Stimulated activated CD4-positive, alpha-beta T cell treated with anti-CD3 and anti-CD28 coated beads, Interleukin-1b, Interleukin-23, amount 100 ng/mL, for 1 hour (primary cell): ENCODE results near the gene PCMTD2.
"Not testable (repeated sequence)": the region's sequence is repeated elsewhere in the genome, so short reads cannot be mapped to it uniquely, and the experiment has no call there.

ENCODE experiments used
- DNase-seq, 2 donors: peaks; one replicate each; pipeline ENCODE4 v3.0.0-alpha.2; 2020; ENCODE audit warnings: low read depth in 2 of 2

PCMTD2 gene

DNA sequence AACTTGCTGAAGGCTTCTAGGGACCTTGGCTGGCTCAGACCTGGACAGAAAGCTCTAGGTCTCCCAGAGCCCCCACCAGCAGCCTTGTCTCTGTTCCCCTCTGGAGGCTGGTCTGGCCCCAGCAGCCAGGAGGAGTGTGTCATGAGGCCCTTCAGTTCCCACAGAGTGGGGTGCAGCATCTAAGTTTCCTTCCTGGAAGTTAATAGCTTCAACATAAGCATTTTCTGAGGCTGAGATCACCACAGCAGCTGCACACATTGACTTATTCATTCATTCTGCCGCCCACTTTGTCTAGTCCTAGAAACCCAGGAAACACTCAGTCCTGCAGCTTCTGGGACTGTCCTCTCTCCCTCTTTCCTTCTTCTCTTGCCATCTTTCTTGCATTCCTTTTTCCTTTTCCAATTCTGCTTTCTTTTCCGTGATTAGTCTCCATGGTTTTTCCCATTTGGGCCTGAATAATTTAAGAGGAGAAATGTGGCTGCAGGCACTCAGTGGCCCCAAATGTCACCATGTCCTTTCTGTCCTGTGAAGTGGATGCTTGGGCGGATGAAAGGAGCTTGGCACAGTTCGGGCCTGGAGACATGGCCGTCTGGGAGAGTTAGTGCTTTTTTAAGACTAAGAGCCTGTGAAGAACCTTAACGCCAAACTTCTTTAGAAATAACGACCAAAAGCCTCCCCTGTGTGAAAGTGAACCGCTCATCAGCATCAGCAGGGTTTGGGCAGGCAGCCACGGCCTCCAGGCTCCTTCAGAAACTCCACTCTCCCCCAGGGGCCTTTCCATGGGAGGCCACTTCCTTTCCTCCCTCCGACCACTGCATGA is 31.0 kb upstream of the PCMTD2 start:
- no peak for DNase-seq

DNA sequence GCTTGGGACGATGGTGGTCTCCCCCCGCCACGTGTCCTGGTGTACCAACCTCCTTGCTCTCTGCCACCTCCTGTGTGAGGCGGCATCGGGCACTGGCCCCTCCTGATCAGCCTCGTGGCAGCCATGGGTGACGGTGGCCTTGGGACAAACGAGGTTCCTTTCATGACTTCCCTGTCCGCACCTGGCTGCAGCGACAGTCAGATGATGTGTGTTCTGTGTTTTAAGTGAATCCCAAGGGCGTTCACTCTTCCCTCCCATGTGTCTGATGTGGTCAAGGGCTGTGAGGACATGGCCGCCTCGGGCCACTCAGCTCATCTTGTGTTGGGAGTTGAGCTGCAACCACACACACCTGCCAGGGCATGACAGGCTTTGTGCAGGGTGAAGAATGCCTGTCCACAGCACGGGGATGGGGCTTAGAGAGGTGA is 30.4 kb upstream of the PCMTD2 start:
- DNase-seq = no peak

DNA sequence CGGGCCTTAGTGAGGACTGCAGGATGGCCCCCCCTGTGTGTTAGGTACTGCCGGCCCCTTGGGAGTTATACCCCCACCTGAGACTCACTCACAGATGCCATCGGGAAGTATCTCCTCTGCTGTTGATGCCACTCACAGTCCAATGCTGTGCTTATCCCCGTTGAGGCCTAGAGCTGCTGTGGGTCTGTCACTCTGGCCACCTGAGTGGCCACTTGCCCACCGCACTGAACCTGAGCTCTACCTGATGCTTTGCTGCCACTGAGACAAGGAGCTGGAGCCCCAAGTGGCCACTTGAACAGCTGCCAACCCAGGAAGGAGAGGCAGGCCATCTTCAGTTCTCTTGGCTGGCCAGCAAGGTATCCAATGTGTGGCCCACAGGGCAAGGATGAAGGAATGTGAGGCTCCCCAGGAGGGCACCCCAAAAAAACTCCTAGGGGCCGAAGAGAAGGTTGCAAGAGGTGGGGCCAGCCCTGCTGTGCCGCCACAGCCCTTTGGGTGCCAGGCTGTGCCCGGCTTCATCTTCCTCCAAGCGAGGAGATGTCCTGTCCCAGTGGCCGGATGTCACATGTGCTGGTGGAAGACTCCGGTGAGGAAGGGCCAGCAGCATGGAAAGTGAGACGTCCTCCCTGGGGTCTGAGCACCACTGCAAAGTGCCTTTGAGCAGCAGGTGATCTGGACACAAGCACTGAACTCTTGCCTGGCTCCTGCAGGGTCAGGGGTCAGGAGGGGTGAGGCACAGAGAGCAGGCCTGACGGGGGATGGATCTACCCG is 29.5 kb upstream of the PCMTD2 start:
- no peak for DNase-seq

DNA sequence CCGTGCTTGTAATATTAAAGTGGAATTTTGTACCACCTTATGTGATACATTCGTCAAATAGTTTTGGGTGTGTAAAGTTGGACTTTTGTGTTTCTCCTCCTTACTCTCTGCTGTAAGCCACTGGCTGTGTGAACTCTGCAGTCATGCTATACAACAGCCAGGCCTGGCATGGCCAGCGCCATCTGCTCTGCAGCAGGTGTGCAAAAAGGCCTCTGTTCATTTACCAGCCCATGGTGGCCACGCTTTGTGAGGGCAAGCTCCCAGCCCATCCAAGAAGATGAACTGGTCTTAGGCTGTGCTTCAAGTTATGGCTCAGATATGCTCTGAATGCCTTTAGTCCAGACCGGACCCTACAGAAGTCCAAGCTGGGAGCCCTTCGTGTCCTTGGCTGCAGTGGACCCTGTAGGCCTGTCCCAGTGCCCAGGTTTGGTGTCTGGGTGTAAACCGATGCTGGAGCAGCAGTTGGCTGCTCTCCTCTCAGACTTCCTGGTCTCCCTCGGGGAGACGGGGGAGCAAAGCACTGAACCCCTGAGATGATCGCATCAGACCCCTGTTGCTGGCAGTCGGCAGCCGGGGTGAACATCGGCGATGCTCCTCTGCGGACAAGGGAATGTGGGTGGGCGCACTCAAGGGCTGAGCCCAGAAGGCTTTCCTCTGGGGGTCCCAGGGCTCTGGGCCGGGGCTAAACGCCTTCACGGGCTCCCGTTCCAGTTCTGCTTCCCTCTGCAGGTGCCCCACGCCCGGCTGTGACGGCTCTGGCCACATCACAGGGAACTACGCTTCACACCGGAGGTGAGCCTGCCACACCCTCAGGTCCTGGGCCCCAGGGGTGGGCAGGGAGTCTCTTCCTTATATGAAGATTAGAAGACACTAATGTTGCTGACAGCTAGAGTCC is 28.6 kb upstream of the PCMTD2 start:
- DNase-seq = no peak

DNA sequence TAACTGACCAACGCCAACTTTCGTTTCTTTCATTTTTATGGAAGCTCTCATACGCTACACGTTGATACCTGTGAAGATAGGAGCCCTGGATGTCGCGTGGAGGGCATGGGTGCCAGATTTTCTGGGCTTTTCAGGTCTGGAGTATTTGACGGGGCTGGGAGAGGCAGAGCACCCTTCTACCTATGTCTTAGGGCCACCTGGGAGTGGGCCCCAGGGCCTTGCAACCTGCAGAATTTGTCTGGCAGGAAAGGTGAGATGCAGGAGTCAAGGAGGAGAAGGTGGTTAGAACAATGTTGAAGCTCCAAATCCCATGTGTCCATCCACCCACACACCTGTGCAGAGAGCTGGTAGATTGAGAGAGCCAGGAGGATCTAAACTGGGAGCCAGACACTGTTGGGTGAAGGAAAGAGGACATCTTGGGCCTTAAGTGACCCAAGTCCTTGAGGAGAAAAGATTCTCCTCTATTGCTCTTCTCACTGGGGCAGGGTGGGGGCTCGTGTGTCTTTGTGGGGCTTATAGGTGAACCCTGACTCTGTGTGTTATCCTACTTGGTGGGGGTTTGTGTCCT is 27.4 kb upstream of the PCMTD2 start:
- no peak for DNase-seq

DNA sequence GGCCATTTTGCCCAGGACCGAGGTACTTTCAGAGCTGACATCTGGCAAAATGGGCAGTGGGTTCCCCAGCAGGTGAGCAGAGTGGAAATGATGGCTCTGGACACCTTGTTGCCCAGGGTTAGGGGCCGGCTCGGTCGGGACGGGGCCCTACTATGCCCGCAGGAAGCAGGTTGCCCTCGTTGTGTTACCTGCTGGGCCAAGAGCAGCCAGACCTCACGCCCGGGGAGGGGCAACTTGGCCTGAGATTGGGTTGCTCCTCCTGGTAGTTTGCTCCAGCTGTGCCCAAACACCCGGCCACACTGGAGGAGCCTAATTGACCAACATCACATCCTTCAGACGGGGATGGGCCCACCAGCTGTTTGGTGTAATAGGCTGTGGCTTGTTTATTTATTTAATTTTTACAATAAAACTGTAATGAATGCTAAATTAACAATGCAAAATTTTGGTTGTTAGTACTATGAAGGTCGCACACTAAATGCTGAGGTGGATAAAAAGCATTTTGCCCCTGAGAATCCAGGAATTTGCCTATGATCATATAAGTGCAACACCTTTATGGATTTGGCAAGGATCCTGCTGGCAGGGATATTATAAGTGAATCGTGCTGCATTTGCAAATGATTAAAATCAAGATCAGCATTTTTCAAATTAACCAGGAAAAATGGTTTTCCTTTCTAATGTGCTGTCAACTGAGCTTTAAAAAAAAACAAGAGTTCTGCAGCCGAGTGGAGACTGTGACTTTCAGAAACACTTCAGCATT is 26.6 kb upstream of the PCMTD2 start:
- DNase-seq = no peak

DNA sequence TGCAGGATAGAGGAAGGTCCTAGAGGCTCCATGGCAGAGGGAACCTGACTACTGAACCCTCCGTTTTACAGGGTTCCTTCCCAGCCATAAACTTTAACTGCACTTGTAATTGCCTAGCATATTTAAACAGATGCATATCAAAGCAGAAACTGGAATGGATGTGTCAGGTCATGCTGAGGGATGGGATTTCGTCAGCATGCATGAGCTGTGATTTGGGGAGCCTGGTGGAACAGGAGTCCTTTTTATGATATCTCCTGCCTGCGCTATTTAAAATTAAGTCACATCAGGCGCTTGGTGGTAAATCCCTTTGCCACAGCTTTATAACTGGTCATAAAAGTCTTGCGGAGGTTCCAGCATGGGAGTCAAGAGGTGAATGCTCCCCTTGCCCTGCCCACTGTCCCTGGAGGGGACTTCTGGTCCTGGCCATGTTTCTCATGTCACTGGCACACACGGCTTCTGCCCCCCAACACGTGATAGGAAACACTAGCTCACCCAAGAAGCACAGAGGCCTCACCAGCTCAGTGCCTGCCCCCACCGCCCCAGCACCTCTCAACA is 26.0 kb upstream of the PCMTD2 start:
- DNase-seq = no peak

DNA sequence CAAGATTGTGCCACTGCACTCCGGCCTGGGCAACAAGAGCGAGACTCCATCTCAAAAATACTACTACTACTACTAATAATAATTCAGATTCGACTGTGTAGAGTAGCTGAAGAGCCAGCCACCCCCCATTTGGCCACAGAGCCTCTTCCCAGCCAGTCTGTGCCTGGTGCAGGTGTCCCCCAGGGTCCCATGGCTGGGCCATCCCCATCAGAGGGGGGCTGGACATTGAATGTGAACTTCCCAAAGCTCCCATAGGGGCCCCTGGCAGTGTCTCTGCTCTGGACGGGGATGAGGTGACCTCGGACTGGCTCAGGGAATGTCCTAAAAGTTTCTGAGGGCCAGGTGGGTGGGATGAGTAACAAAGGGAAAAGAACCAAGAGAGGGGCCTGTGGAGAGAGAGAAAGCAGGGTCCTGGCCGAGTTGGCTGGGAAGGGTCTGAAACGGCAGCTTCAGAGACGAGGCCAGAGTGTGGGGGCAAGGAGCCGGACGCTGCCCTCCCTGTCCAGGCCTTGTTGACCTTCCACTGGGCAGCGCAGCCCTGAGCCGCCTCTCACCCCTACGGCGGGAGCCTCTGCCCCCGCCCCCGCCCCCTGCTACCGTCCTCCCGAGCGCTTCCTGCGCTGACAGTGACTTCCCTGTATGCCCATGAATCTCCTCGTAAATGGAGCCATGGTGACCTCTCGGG is 24.9 kb upstream of the PCMTD2 start:
- no peak for DNase-seq

DNA sequence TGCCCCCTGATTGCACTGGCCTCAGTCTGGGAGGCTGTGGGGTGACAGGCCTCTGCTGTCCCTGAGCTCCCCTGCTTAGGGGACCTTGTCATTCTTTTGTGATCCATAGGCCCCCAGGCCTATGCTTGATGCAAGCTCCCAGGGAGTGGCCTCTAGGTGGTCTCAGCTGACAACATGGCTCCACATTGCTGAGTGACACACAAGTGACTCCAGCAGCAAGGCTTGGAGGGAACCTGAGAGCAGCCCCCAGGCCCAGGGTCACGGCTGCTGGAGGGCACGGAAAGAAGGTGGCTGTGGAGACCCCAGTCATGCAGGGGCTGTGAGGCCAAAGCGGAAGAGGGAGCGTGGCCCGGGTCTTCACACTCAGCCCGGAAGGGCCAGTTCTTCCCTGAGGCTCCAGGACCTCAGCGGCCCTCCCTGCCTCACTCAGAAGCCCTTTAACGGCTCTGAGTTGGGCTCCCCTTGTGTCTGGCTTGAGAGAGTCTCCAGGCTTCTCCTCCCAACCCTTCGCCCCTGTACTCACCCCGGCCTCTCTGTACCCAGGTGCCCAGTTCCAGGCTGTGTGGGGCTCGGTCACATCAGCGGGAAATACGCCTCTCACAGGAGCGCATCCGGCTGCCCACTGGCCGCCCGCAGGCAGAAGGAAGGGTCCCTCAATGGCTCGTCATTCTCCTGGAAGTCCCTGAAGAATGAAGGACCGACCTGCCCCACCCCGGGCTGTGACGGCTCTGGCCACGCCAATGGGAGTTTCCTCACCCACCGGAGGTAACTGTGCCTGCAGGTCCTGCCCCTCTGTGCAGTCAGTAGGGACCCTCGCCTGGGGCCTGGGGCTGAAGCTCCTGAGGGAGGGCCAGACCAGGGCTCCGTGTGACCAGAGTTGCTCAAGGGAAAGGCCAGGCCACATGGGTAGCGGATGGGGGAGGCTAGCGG is 23.7 kb upstream of the PCMTD2 start:
- DNase-seq = no peak

DNA sequence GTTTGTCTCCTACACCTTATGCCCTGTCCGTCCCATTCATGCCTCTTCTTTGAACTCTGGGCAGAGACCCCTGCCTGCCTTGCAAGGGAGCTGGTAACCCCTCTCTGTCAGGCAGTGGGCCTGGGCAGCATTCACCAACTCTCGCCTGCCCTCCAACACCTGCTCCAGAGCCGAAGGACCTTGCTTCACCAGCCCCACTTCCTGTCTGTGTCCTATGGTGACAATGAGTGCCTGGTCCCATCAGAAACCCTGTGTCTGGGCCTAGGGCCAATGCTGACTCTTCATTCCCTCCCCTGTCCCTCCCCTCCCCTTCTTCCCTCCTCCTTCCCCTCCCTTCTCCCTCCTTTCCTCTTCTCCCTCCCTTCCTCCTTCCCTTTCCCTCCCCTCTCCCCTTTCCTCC is 22.8 kb upstream of the PCMTD2 start:
- no peak for DNase-seq

DNA sequence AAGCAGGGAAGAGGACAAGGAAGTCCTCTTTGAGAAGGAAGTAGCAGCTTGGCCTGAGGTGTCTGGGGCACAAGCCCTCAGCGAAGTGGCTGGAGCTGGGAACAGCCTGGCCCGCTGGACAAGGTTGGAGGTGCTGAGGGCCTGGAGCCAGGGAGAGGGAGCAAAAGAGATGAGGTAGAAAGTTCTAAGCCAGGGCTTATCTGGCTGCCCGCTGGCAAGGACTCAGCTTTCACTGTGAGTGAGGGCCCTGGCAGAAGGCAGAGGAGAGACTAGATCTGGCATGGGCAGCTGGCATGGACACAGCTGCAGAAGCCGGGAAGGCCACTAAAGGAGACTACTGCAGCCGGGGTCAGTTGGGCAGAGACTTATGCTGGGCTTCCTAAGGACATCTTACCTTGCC is 21.8 kb upstream of the PCMTD2 start:
- no peak for DNase-seq

DNA sequence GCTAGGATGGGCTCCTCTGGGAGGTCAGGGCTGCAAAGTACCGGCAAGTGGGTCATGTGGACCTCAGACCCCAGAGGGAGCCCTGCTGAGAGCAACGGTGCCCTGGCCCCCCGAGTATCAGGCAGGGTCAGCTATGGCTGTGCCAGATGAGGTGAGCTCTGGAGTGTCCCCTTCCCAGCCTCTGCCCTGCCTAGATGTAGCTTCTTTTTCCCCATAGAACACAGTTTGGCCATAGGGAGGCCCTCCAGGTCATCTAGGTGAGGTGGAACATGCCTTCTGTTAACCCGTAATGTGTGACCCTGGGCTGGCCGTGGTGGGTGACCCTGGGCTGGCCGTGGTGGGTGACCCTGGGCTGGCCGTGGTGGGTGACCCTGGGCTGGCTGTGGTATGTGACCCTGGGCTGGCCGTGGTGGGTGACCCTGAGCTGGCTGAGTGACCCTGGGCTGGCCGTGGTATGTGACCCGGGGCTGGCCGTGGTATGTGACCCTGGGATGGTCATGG is 21.2 kb upstream of the PCMTD2 start:
- DNase-seq = no peak

DNA sequence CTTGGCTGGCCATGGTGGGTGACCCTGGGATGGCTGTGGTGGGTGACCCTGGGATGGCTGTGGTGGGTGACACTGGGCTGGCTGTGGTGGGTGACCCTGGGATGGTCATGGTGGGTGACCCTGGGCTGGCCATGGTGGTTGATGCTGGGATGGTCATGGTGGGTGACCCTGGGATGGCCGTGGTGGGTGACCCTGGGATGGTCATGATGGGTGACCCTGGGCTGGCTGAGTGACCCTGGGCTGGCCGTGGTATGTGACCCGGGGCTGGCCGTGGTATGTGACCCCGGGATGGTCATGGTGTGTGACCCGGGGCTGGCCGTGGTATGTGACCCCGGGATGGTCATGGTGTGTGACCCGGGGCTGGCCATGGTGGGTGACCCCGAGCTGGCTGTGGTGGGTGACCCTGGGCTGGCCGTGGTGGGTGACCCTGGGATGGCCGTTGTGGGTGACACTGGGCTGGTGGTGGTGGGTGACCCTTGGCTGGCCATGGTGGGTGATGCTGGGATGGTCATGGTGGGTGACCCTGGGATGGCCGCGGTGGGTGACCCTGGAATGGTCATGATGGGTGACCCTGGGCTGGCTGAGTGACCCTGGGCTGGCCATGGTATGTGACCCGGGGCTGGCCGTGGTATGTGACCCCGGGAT is 20.5 kb upstream of the PCMTD2 start:
- not testable (repeated sequence) for DNase-seq

DNA sequence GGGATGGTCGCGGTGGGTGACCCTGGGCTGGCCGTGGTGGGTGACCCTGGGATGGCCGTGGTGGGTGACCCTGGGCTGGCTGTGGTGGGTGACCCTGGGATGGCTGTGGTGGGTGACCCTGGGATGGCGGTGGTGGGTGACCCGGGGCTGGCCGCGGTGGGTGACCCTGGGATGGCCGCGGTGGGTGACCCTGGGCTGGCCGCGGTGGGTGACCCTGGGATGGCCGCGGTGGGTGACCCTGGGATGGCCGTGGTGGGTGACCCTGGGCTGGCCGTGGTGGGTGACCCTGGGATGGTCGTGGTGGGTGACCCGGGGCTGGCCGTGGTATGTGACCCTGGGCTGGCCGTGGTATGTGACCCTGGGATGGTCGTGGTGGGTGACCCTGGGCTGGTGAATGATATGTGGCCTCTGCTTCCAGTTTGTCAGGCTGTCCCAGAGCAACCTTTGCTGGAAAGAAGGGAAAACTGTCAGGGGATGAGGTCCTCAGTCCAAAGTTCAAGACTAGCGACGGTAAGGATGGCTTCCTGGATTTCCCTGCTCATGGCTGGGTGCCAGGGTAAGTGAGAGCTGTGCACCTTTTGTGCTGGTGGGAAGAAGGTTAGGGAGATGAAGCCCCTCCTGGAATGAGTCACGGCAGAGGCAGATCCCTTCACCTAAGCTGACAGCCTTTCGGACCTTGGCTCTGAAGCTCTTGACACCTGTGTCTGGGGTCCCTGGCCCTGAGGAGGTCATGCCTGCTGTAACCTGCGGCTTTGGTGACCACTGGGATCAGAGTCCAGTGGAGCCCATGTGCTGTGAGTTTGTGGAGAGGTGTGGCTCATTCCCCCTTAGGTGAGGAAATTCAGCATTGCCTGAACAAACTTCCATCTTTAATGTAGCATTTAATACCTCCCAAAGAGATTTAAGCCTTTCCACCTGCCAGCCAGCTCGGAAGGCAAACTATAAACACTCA is 19.1 kb upstream of the PCMTD2 start:
- DNase-seq = no peak

DNA sequence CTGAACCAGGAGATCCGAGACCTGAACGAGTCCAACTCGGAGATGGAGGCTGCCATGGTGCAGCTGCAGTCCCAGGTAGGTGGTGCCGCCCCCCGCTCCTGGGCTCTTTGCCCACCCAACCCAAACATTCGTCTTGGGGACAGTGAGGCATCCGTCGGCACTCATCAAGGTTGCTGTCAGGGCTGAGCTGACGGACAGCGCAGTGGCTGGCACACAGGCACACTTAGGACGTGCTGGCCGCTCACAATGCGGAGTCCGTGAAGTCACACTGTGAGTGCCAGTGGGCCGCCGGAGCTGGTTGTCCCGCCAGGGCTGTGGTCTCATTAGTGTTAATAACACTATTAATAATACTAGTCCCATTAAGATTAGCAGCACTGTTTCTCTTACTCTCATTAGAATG is 18.2 kb upstream of the PCMTD2 start:
- DNase-seq = no peak

DNA sequence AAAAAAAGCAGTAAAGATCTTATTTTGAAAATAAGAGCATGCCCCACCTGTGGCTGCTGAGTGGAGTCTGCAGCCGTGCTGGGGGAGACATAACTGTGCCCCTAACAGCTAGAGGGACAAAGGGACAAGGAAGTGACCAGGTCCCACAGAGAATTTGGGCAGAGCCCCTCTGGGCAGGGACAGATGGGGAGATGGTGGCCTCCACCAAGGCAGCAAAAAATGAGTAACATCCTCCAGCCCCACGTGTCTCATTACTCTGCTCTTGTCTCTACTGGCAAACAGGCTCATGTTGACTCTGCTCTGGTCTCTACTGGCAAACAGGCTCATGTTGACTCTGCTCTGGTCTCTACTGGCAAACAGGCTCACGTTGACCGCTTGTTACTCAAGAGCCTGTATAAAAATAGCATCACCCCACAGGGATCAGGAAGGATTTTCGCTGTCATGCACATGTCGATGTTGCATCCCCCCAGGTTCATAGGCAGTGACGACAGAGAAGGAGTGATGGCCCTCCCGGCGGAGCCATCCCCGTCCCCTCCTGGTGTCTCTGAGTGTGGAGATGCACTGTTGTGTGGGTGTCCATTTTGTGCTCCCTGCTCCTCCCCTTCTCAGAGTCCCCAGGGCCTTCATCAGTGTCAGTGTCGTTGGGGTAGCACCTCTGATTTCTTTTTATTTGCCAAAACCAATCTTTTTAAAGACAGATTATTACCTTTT is 17.3 kb upstream of the PCMTD2 start:
- DNase-seq = no peak
